ENCODE measurements around the gene MYO3B. TPM values are rescaled to one million over a fixed set of nuclear protein-coding genes. Genes with fewer than 3 reads are reported as not detected.

MYO3B gene
- total and polyA plus RNA-seq, 2 of the 8 experiments (the other 6 are each of a cell fraction or from before 2014, with no cell fraction given): 0.17 to 0.19 TPM

DNA sequence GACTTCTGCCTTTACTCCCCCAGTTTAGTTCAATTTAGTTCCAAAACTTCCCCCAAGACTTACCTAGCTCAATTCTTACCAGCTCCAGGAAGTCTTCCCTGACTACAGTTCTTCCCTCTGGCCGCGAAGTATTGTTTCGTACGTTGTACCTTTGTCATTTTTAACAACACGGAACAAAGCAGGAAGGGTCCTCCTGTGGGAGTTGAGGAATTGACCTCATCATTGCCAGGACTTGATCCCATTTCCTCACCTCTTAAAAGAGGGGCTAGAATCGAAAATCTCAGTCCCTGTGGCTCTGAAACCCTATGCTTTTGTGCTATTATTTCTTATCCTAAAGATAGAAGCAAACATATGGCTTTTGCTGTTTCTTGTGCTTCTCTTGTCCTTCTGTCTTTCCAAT lies 187.1 kb downstream of the MYO3B start:
- CTCF ChIA-PET (ENCODE audit: partially characterized antibody): interaction anchor here (0.9 to 7.6 kb wide), 8 partner anchors 9 to 449 kb away, joined by 3 to 68 read pairs (median 4); partner anchors contain the start of gene GAD1

More for the DNA sequence above, 187.1 kb downstream of the MYO3B start:
- Histone ChIP-seq H3K4ac (replicated peaks; ENCODE audit: insufficient read length, low read depth, low read length) (no peak overlapping the region), H3K23ac (ENCODE audit: insufficient read length) (no peak overlapping the region), H3K4me2 (ENCODE audit: insufficient read depth in 1 of 2, low read depth in 2 of 2, low read length in 2 of 2) (no peak overlapping the region), H3K4me1 (replicated peaks in 1 of 4; ENCODE audit: control insufficient read depth in 3 of 4, insufficient read depth in 4 of 4, low read length in 3 of 4) (peaks cover 0 to 17% (median 10%) of the 10 kb centered on the region in 4 experiments; a peak in 3 of 7 replicates), H3K14ac (ENCODE audit: insufficient read length) (no peak overlapping the region), H2BK12ac (ENCODE audit: low read depth, low read length) (no peak overlapping the region), H3K18ac (ENCODE audit: extremely low read depth, low read length) (no peak overlapping the region; the same call in 1 of the 2 replicates), H3K9me3 (ENCODE audit: insufficient read depth in 2 of 2, low read depth in 1 of 2, low read length in 1 of 2) (no peaks in the 10 kb centered on the region), H4K20me1 (replicated peaks in 1 of 2; ENCODE audit: control insufficient read depth in 1 of 2, insufficient read depth in 2 of 2, low read length in 2 of 2) (no peaks in the 10 kb centered on the region), H2AFZ (ENCODE audit: low read length) (no peak overlapping the region), H3K36me3 (ENCODE audit: control insufficient read depth in 2 of 4, insufficient read depth in 4 of 4, low read length in 3 of 4) (no peaks in the 10 kb centered on the region), H3K4me3 (ENCODE audit: extremely low read depth in 1 of 4, insufficient read depth in 2 of 4, low read depth in 3 of 4, low read length in 4 of 4) (no peak overlapping the region), H2BK5ac (ENCODE audit: low read depth, low read length) (no peak overlapping the region), H4K8ac (ENCODE audit: extremely low read depth, insufficient read depth, low read length) (no peak overlapping the region), H3K9ac (replicated peaks in 1 of 4; ENCODE audit: extremely low read depth in 1 of 4, low read depth in 3 of 4, low read length in 3 of 4) (no peak overlapping the region; a peak in 1 of 7 replicates), H3K56ac (replicated peaks; ENCODE audit: insufficient read length, low read depth, low read length) (no peak overlapping the region), H2BK120ac (replicated peaks; ENCODE audit: low read depth, low read length) (no peak overlapping the region), H4K5ac (ENCODE audit: insufficient read length, low read depth, low read length) (no peak overlapping the region), H3K23me2 (ENCODE audit: low read depth, low read length) (no peaks in the 10 kb centered on the region), H2BK15ac (ENCODE audit: low read length) (no peak overlapping the region), H4K91ac (replicated peaks; ENCODE audit: insufficient read length, low read length) (no peak overlapping the region), H2AK5ac (ENCODE audit: low read depth, low read length) (no peak overlapping the region), H3K79me1 (ENCODE audit: low read depth, low read length) (no peaks in the 10 kb centered on the region), H2BK20ac (ENCODE audit: low read length) (no peak overlapping the region), H3K27me3 (replicated peaks in 1 of 4; ENCODE audit: control insufficient read depth in 3 of 4, extremely low read depth in 1 of 4, insufficient read depth in 3 of 4, low read length in 3 of 4) (no peaks in the 10 kb centered on the region), H3K79me2 (ENCODE audit: control insufficient read depth in 1 of 2, insufficient read depth in 2 of 2, low read length in 2 of 2) (no peaks in the 10 kb centered on the region), H3K27ac (ENCODE audit: low read depth, low read length) (no peak overlapping the region)
- TF ChIP-seq ZNF274 (IDR thresholded peaks at IDR 0.05; ENCODE audit: borderline replicate concordance, extremely low read depth, low read length): no peak
- no peak for TF ChIP-seq TAF1 (IDR thresholded peaks at IDR 0.05; ENCODE audit: low read depth, low read length)
- no peak for TF ChIP-seq POLR2A (IDR thresholded peaks at IDR 0.05; ENCODE audit: control extremely low read depth in 1 of 2, low read depth in 2 of 2, low read length in 2 of 2)
- no peak for TF ChIP-seq RNF2 (IDR thresholded peaks at IDR 0.05; ENCODE audit: borderline replicate concordance, low read depth, low read length, missing control alignments, poor library complexity, severe bottlenecking)
- TF ChIP-seq BACH1 (IDR thresholded peaks at IDR 0.05; ENCODE audit: low read length): no peak
- TF ChIP-seq SRF (IDR thresholded peaks at IDR 0.05; ENCODE audit: low read depth, low read length): no peak
- TF ChIP-seq RBBP5 (IDR thresholded peaks at IDR 0.05; ENCODE audit: borderline replicate concordance, low read depth, low read length): no peak
- TF ChIP-seq SUZ12 (IDR thresholded peaks at IDR 0.05; ENCODE audit: low read length): no peak
- TF ChIP-seq NRF1 (IDR thresholded peaks at IDR 0.05; ENCODE audit: low read depth, low read length): no peak
- FAIRE-seq (no peak), DNase-seq (ENCODE audit: low read depth in 1 of 2, low spot score in 2 of 2) (no peak)
- 78% methylated on average over 6 of the region's 6 CpGs; no CpG with 5 or more reads in 1 of the 2 experiments for WGBS, 2 experiments (ENCODE audit: extremely low coverage in 1 of 2, insufficient coverage in 1 of 2, insufficient read length in 1 of 2, insufficient replicate concordance in 2 of 2, low coverage in 1 of 2, low lambda C conversion rate in 2 of 2, missing lambda C conversion rate in 1 of 2)
- POLR2A ChIA-PET (ENCODE audit: partially characterized antibody): interaction anchor here (1.0 kb wide), 1 partner anchor 158 kb away, joined by 3 read pairs; no protein-coding TSS in a partner anchor
